Globus pallidus (tissue), 1 donor: ENCODE measurements around the gene EPDR1.
"Not testable (repeated sequence)": the region's sequence is repeated elsewhere in the genome, so short reads cannot be mapped to it uniquely, and the experiment has no call there.

Experiments used
- DNase-seq: peaks from one replicate; pipeline ENCODE4 v3.0.0-alpha.2; 2015; ENCODE audit warnings: low spot score

EPDR1 gene

DNA sequence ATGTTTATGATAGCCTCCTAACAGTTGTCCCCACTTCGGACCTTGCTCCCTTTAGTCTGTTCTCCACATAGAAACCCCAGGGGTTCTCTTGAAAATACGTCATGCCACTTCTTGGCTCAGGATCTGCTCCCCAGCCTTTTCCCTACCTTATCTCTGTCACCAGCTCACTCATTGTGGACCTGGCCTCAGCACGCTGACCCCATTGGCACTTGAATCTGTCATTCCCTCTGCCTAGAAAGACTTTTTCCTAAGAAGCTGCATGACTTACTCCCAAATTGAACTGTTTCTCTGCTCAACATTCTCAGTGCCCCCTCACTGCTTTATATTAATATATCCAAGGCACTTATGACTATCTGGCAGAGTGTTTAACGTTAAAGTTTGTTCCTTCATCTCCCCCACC lies 8.4 kb downstream of the EPDR1 start:
- no peak for DNase-seq

DNA sequence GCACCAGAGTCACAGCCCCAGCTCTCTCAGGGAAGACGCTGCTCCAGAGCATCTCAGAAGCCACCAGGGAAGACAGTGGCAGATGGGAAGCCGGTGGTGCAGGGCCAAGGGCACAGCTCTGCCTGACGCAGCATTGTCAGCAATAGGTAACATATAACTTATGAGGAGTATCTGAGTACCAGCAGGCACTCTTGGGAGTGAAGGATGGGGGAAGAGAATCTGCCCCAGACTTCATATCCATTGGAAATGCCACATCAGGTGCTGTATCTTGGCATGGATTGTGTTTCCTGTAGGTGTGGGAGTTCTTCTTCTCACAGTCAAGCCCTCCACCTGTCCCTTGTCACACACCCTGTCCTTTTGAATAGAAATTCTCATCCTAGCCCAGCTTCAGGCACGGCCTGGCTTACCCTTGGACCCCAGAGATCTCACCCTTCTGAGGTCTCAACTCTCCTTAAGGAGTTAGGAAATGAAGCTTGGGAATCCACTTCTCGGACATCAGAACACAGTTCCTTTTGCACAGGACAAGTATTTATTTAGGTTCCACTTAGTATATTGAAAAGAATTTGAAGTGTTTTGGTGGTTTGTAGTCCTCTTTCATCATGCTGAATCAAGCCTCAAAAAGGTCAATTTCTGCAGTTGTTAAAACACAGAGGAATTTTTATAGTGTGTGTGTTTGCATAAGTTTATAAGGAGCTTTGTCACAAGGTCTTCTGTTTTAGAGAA lies 9.9 kb downstream of the EPDR1 start:
- DNase-seq, result no peak

DNA sequence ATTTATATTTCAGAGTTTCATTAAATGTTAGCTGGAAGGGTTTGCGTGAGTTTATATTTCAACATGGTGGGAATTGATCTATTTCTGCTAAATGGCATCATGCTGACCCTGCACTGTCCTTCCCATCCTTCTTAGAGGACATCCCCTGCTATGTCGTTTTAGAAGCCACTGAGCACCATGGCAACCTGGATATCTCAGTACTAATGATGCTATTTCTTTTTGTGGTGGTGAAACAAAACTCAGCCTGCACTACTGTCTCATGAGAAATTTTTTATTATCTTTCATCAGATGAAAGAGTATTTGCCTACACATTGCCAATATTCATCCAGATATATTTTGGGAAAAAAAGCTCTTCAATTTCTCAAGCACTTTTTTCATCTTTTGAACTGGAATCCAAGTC lies 12.1 kb downstream of the EPDR1 start:
- DNase-seq, result no peak

DNA sequence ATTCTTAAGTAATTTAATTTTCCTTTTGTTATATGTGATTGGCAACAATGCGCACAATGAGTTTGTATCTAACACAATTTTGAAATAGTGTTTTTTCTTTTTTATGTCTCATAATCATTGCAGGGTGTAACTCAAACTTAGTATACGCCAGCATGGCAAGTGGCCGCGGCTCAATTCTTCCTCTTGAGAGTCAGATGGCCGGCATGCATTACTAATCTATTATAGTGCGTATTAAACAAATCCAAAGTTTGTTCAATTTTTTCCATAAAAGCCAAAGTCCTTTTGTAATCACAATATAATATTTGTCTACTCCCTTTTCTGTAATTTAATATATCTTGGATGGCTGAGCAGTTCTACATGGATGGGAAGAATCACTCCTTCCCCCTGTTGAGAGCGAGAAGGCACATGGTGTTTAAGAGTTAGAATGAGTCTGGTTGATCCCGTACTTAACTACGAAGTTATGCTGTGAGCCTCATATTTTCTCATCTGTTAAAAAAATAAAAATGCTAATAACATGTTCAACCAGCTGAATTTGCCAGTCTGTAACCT lies 12.7 kb downstream of the EPDR1 start:
- DNase-seq, result no peak

DNA sequence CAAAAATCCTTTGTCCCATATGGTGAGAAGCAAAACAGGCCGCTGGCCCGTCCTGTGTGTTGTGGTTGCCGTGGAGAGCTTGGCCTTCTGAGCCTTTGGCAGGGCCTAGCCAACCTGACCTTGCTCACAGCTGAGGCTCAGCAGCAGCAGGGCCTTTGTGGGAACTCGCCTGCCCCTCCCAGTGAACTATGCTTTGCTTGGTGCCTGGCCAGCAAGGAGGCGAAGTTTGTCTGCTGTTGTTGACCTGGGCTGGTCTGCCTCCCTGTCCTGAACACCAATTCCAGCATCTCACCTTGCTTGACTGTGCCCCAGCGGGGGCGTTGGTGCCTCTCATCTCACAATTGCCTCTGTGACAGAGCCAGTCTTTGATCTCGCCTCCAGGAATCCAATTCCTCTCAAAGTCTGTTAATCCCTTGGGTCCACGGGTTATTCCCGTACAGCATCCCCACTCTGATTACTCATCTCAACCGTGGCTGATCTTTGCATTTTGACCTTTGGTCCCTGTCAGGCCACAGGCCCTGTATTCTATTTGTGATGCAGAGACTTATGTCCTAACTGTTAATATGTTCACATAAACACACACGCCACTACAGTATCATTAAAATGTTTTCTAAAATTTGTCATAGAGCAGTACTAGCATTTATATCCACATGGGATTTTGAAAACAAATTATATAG lies 22.6 kb downstream of the EPDR1 start:
- peak; percentile 19 for DNase-seq

DNA sequence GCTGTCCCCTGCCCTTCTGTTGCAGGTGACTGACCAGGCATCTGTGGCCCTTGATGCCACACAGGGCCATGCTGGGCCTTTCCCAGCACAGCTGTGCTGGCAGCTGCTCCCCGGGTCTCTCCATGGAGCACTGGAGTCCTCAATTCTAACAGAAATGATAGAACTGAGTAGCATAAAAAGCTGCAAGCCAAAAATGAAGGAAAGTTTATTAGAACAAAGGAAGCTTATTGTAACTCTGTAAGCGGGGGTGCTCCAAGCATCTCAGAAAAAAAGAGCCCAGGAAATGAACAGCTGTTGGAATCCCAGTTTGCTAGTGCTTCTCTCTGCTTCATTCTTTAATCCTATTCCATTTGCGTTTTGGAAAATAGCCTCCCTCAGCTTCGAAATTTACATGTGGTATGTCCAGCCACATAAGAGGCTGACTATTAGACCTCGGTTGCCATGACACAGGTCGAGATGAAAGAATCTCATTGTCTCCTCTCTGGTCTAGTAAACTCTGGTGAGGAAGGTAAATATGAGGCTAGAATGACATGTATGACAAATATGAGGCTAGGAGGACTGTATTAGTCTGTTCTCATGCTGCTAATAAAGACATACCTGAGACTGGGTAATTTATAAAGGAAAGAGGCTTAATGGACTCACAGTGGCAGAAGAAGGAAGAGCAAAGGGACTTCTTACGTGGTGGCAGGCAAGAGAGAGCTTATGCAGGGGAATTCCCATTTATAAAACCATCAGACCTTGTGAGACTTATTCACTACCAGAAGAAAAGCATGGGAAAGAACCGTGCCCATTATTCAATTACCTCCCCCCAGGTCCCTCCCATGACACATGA lies 23.7 kb downstream of the EPDR1 start:
- peak; percentile 66 for DNase-seq

DNA sequence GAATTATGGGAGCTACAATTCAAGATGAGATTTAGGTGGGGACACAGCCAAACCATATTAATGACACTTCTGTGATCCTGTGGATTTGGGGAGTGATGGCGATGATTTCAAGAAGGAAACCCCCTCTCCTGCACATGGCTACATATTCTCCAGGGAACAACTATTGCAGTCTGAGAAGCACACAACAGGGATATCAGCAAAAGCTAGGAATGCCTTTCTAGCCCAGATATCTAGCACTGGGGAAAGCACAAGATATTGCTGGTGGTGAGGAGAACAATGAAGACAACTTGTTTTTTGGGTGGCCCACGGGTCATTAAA lies 24.3 kb downstream of the EPDR1 start:
- no peak for DNase-seq

DNA sequence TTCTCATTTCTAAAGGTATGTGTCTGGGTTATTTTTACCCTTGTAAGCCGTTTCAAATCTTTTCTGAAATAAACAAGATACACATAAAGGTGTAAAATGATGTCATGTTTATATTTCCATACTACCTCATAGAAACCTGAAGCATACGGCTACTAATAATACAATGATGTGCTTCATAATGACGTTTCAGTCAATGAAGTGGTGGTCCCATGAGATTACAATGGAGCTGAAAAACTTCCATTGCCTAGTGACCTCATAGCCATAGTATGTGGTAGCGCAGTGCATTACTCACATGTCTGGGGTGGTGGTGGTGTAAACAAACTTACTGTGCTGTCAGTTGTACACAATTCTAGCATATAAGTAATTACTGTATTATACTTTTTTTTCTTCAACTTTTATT lies 24.9 kb downstream of the EPDR1 start:
- DNase-seq, result no peak

DNA sequence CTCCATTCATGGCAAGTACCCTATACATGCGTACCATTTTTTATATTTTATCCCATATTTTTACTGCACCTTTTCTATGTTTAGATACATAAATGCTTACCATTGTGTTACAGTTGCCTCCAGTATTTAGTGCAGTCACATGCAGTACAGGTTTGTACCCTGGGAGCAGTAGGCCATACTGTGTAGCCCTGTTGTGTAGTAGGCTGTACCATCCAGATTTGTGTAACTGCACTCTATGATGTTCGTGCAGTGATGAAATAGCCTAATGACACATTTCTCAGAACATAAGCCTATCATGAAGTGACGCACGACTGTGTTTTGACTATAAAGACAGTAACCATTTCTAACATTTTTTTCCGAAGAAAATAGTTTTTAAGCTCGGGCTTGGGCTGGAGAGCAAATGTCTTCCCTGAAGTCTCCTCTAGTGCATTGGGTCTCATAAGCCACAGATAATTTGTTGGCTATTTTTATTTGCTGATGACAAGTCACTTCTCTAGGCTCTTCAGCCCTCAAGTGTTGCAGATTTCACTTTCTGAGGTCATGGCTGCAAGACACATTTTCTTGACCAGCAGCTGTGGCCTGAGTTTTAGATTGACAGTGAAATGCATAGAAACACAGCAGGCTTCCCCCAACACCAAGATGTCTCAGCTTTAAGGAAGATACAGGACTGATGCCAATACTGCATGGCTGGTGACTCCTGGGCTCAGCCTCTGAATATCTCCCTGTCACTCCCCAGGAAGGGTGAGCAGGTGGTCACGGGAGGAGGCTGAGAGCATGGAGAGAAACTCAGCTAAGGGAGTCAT lies 26.9 kb downstream of the EPDR1 start:
- DNase-seq, result no peak

DNA sequence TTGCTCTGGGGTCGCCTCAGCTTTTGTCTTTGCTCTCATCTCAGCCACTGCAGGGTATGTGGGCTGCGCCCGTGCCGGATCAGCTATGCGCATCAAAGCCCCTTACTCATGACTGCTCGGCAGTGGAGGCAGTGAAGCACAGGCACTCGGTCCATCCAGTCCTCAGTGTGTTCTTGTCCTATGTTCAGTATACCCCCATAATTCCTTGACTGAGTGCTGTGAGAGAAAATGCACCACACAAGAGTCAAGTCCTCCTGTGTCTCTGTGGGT lies 27.4 kb downstream of the EPDR1 start:
- no peak for DNase-seq

DNA sequence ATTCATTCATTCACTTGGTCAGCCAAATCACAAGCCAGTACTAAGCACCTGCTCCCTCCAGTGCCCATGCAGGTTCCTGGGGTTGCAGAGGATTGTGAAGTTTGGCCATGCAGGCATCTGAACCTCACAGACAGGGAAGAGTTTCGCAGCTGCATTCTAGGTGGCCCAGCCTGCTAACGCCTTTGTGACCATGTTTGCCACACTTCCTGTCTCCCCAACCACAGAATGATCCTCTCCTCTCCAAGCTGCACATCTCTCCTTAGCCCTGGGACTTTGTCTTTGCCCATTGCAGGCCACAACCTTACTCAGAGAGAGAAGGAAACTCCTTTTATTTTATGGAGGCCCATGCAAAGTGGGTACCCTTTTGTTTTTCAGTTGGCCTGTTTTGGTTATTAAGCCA lies 31.8 kb downstream of the EPDR1 start:
- no peak for DNase-seq

DNA sequence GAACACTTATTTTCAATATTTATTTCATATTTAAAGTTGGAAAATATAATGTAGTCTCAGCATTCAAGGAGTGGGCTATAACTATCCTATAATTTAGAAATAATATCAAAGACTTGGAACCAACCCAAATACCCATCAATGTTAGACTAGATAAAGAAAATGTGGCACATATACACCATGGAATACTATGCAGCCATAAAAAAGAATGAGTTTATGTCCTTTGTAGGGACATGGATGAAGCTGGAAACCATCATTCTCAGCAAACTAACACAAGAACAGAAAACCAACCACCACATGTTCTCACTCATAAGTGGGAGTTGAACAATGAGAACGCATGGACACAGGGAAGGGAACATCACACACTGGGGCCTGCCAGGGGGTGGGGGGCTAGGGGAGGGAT lies 33.8 kb downstream of the EPDR1 start:
- DNase-seq, result not testable (repeated sequence)

DNA sequence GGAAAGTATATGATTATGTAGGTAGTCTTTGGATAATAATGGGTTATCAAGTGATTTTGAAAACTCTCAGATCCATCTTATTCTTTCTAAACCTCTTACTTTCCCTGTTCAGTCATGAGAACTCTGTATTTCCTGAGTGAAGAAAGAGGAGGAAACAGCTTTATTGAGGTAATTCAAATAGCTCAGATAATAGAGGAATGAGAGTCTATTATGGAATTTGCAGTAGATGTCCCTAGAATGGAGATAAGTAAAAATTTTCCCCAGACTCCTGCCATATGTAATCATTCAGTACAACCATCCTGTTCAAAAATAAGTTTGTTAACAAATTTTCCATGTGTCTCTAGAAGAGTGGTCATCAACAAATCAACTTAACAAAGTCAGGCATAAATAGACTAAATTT lies 36.4 kb downstream of the EPDR1 start:
- DNase-seq, result no peak

DNA sequence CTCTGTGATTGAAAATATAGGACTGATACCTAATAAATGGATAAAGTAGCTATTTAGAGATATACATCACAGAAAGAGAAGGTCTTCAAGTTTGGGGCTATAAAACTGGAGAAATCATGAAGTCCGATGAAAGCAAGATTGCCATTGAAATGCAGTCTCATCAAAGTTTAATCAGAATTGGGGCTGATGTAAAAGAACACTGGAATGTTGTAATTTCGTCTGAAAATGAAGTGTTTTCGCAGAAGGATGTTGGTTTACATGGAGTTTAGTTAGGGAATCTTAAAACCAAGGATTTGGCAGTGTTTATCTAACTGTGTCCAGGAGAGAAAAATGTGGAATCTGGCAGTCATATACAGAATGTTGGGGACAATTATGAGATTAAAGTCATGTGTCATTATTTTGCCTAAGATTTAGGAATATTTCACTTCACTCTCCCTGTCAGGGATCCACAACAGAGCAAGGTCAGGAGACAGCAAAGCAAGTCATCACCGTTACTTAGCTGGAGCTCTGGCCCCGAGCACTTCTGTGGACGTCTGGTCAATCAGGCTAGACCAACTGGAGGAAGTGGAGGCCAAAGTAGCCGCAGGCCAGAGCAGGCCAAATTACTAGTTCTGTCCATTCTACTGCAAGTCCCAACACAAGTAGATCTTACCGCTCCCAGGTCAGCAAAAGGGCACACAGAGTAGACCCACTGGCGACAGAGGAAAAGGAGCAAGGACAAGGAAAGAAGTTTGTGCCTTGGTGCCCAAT lies 37.0 kb downstream of the EPDR1 start:
- DNase-seq, result no peak

DNA sequence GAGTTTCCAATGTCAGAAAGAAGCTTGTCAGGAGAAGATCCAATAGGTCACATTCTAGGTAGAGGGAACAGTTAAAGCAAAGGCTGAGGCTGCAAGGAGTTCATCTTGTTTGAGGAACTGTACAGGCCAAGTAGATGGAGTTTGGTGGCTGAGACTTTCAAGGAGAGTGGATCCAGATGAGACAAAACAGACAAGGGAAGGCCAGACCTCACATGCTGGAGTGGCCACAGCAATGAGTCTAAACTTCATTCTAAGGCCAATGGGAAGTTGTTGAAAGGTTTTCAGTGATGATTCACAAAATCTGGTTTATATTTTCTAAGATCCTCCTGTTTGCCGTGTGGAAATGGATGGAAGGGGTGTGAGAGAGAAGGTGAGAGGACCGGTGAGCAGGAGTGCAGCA lies 40.0 kb downstream of the EPDR1 start:
- DNase-seq, result no peak

DNA sequence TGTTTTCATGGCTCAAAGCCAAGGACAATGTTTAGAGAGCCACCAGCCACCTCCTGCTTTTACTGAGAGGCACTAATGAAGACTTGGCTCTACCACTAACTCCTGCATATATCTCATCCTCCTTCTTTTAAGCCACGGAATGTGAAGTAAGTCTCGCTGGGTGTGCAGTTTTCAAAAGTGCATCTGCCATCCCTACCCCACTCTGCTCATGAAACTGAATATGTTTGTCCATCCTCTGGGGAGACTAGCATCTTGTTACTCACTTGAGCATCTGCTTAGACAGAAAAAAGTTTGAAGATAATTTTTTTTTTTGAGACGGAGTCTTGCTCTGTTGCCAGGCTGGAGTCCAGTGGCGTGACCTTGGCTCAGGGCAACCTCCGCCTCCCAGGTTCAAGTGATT lies 40.8 kb downstream of the EPDR1 start:
- DNase-seq, result no peak

DNA sequence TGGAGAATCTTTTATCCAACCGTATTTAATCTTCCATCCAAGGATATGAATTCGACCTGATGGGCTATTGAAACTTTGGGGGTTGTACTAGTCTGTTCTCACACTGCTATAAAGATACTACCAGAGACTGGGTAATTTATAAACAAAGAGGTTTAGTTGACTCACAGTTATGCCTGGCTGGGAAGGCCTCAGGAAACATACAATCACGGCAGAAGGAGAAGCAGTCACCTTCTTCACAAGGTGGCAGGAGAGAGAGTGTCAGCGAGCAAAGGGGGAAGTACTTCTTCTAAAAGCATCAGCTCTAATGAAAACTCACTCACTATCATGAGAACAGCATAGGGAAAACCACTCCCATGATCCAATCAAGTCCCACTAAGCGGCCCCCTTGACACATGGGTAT lies 43.8 kb downstream of the EPDR1 start:
- DNase-seq, result no peak

DNA sequence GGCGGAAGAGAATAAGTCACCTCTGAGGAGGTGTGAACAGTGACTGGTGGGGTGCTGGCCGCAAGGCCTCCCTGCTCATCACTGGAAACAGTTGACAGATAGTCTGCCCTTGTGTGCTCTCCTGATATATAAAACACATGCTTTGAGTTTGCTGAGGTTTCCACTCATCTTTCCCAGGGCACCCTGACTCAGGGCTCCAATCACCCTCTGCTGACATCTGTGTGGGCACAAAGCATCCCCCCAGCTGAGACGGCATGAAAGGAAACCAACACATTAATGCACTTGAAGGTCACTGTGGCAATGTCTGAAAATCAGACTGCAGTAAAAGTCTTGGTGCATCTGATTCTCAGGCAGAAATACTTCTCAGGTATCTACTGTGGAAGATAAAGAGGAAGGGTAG lies 49.8 kb downstream of the EPDR1 start:
- DNase-seq, result no peak

DNA sequence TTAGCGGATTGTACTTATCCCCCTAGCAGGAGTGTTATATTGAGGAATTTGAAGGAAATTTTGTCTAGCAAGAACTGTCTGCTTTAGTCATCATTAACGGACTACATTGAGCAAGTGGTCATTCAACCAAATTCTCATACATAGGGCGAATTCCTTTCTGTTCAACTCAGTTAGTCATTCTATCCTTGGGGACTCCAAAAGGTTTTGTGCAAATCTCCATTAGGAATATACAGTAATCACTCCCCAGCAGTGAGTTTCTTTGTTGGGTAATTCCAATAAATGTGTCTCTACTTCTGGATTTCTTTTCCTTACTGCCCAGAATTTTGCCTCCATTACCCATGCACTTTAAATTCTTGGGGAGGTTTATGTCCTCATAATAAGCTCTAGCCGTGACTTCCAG lies 51.1 kb downstream of the EPDR1 start:
- DNase-seq, result no peak

DNA sequence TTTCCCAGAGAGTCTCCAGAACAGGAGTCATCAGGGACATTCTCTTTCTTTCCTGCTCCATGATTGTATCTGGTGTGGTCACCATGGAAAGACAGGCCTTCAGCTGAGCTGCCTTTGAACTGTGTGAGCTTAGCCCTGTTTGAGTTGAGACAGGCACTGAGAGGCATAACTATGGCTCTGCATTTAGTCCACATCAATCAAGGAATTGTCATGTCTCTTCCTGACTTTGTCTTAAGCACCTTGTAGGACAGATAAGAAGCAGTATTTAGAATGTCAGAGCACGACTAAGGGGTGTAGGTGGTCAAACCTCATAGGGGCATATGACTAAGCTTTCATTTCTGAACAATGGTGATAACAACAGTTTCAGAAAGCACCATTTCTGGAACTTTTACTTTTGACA lies 53.5 kb downstream of the EPDR1 start:
- DNase-seq, result no peak

DNA sequence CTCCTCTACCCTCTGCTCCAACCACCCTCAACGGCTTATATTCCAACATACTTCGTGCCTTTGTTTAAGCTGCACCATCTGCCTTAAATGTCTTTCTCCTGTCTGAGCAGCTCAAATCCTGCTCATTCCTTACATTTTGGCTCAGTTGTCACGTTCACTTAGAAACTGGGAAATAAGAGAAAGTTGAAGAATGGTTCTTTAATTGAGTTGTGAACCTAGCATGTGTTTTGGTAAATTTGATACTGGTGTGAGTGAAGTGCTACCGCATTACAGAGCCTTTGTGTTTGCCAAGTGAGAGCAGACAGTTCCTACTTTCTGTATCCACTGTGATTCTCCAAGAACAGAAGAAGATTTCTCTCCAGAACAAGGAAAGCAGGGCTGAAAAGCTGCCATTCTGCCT lies 54.3 kb downstream of the EPDR1 start:
- DNase-seq, result no peak

DNA sequence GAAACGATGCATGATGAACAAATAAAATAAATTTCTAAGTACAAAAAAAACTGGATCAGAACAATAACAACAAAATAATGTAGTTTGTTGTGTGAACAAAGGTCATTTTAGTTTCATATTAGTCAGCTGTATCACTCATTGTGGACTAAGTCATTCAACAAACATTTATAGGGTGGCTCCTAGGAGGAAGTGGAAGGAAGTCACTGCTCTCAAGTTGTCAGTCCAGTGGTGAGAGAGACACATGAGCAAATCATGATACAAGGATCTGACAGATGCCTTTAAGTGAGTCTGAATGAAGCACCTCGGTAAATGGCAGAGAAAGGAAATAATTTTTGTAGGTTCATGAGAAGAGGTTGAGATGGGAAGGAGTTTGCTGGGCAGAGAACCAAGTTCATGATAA lies 56.8 kb downstream of the EPDR1 start:
- no peak for DNase-seq
